Measurements from ENCODE around the gene SFMBT2.
"Not testable (repeated sequence)": the region's sequence is repeated elsewhere in the genome, so short reads cannot be mapped to it uniquely, and the experiment has no call there.

Gene SFMBT2

GRCh38 chr10:7209458-7209857 lies 201.4 kb downstream of the SFMBT2 start:
- DNase-seq: no peak

GRCh38 chr10:7206412-7207100 lies 204.3 kb downstream of the SFMBT2 start:
- DNase-seq: no peak

- no peak for DNase-seq
Observed at GRCh38 chr10:7205656-7206055, 205.2 kb downstream of the SFMBT2 start.

DNA sequence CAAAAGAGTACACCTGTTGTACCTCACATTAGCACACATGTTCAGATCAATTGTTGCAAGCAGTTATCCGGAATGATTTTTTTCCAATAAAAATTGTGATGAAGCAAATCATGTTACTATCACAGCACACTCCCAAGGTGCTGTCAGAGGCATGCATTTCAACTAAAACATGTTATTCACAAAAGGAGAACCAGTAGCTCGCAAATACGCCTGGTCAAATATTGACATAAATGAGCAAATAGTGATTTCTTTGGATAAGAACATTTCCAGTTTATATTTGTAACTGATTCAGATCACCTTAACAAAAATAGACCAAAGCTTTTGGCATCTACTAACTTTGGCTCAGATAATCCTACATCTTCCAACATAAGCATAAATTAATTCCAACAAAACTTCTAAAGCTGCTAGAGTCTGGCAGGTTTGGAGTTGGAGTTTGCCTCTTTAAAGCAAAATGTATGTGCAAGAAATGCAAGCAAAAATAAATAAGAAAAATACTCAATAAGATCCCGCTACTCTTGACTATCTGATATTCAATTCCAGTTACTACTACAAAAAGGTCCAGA lies 208.0 kb downstream of the SFMBT2 start:
- DNase-seq: no peak

GRCh38 chr10:7199152-7199760 lies 211.6 kb downstream of the SFMBT2 start:
- no peak for DNase-seq

DNA sequence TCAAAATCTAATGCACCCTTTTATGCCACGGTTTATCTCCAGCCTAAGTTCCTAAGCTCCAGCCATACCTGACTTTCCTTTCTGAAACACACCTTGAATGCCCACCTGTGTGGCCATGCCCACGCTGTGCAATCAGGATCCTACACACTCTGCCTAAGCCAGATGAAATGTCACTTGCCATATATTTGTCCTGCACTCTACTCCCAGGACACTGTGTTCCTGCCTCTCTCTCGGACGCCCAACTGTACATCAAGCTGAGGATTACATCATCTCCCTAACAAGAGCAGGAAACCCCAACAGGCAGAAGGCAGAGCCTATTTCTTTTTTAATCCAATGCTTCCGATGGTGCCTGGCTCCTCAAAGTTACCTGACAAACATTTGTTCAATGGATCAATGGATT lies 214.6 kb downstream of the SFMBT2 start:
- DNase-seq: no peak

- no peak for DNase-seq
Observed at GRCh38 chr10:7195118-7195517, 215.7 kb downstream of the SFMBT2 start.

- DNase-seq: no peak
Observed at GRCh38 chr10:7194571-7194970, 216.3 kb downstream of the SFMBT2 start.

DNA sequence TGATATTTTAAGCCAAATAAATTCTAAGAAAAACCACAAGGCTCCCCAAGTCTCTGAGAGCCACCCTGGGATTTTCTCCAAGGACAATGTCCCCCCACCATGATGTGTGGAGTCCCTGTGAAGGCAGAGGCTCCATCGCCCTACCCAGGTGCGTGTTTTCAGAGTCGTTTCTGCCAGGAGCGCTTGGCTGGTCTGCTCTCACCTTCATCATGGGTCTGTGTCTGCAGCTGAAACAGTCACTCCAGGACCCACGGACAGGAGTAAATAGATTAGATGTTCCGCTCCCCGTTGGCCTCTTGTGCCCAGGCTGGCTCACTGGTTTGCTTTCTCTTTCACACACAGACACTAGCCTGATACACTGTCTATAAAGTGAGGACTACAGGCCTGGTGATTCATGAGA lies 217.5 kb downstream of the SFMBT2 start:
- no peak for DNase-seq

- no peak for DNase-seq
Observed at GRCh38 chr10:7192831-7193361, 217.9 kb downstream of the SFMBT2 start.

GRCh38 chr10:7192061-7192460 lies 218.8 kb downstream of the SFMBT2 start:
- no peak for DNase-seq

DNA sequence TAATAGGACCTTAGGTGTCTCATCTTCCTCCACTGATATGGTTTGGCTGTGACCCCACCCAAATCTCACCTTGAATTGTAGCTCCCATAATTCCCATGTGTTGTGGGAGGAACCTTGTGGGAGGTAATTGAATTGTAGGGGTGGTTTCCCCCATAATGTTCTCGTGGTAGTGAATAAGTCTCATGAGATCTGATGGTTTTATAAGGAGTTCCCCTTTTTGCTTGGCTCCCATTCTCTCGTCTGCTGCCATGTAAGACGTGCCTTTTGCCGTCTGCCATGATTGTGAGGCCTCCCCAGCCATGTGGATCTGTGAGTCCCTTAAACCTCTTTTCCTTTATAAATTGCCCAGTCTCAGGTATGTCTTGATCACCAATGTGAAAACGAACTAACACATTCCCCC lies 220.1 kb downstream of the SFMBT2 start:
- not testable (repeated sequence) for DNase-seq

GRCh38 chr10:7189909-7190308 lies 220.9 kb downstream of the SFMBT2 start:
- DNase-seq: no peak

- DNase-seq: no peak
Observed at GRCh38 chr10:7188456-7189050, 222.3 kb downstream of the SFMBT2 start.

- no peak for DNase-seq
Observed at GRCh38 chr10:7186387-7187018, 224.3 kb downstream of the SFMBT2 start.

- no peak for DNase-seq
Observed at GRCh38 chr10:7185367-7185690, 225.5 kb downstream of the SFMBT2 start.

GRCh38 chr10:7184660-7185366 lies 226.0 kb downstream of the SFMBT2 start:
- no peak for DNase-seq

GRCh38 chr10:7184116-7184515 lies 226.7 kb downstream of the SFMBT2 start:
- DNase-seq: not testable (repeated sequence)

GRCh38 chr10:7182327-7182726 lies 228.5 kb downstream of the SFMBT2 start:
- not testable (repeated sequence) for DNase-seq

DNA sequence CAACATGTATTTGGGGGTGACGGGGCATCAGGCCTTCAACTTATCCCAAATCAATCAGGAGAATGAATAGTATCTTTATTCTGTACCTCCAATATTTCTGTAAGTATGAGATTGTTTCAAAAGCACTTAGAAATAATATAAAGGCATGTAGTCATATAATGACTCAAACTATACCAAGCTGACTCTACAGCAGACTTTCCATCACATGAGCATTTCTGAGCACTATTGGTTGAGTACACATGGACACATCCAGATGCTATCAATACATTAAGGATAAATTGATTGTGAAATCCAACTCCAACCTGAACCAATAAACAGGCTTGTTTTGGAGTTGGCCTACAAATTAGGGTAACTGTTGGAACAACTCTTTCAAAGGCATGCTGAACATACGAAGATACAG lies 229.4 kb downstream of the SFMBT2 start:
- DNase-seq: no peak

DNA sequence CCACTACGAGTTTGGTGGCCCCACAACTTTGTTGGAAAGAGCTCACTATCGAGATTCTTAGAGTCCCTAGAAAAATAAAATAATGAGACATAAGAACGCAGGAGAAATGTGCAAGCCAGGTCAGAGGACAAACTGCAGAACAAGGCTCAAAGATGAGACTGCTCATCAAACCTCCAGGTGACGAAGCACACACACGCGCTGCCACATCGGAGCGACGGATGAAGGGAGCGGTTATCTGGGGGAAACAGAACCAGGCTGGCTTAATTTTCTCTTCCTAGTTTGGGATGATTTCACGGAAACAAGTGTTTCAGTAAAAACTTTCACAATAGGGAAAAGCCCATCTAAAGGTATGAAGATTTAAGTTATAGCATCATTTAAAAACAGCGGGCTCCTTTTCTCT lies 231.3 kb downstream of the SFMBT2 start:
- no peak for DNase-seq

GRCh38 chr10:7173948-7174347 lies 236.9 kb downstream of the SFMBT2 start:
- no peak for DNase-seq

DNA sequence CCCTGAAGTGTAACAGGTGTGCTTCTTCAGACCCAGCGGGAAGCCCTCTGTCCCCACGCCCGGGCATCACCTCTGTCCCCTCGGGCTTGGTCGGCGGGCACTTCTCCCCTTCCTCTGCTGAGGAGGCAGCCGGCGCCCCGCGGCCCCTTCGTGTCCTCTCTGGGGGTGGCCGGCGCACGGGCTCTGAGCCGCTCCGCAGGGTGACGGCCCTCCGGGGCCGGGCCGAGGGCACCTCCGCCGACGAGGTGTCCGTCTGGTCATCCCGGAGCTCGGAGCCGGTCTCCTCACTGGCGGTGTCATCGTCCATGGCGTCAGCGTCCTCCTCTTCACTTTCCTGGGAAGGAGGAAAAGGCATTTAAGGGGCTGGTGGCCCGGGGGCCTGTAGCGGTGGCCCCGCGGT lies 239.0 kb downstream of the SFMBT2 start:
- no peak for DNase-seq
